ENCODE measurements around the gene FKBP1C.
"Not testable (repeated sequence)": the region's sequence is repeated elsewhere in the genome, so short reads cannot be mapped to it uniquely, and the experiment has no call there.

GRCh38 chr6:63211343-63211742, at the start of gene FKBP1C:
- not testable (repeated sequence) for TF ChIP-seq CTCF (IDR thresholded peaks at IDR 0.05; ENCODE audit: extremely low read depth in 1 of 2, insufficient read depth in 1 of 2, low read depth in 1 of 2, low read length in 2 of 2); POLR2A (IDR thresholded peaks at IDR 0.05; ENCODE audit: low read depth, low read length); EZH2 (IDR thresholded peaks at IDR 0.05; ENCODE audit: borderline replicate concordance, low read depth, low read length, severe bottlenecking); GATA2 (IDR thresholded peaks at IDR 0.05; ENCODE audit: insufficient read depth, insufficient read length, low read depth, low read length); POLR2AphosphoS5 (IDR thresholded peaks at IDR 0.05; ENCODE audit: insufficient read depth, low read depth, low read length); FOS (IDR thresholded peaks at IDR 0.05; ENCODE audit: borderline replicate concordance, insufficient read depth, low read length)

All from endothelial cell of umbilical vein (primary cell).